Right renal cortex interstitium (tissue), 3 donors: ENCODE data around the gene XRCC5. TPM values are rescaled to one million over a fixed set of nuclear protein-coding genes. Genes with fewer than 3 reads are reported as not detected.
"Not testable (repeated sequence)": the region's sequence is repeated elsewhere in the genome, so short reads cannot be mapped to it uniquely, and the experiment has no call there.

ENCODE experiments used
- DNase-seq, 3 donors: peaks; one replicate each; pipeline ENCODE4 v3.0.0-alpha.2; 2013; ENCODE audit warnings: low read depth in 3 of 3, low spot score in 2 of 3
- polyA plus RNA-seq, 3 donors: library from polyadenylated mRNA; unstranded; fragments of 120-200 nt; gene quantifications; one replicate each; pipeline ENCODE4 v1.2.1, GENCODE V29; 2013; ENCODE audit not compliant: insufficient read length in 3 of 3

Gene XRCC5
- polyA plus RNA-seq, 3 donors: 364 to 420 (median 409) TPM

GRCh38 chr2:216116418-216116817 lies 7.3 kb downstream of the XRCC5 start:
- no peak for DNase-seq

GRCh38 chr2:216117561-216118340 lies 8.6 kb downstream of the XRCC5 start:
- DNase-seq: no peak

GRCh38 chr2:216118474-216118873 lies 9.3 kb downstream of the XRCC5 start:
- no peak for DNase-seq

GRCh38 chr2:216119146-216119545 lies 10.0 kb downstream of the XRCC5 start:
- DNase-seq: no peak

GRCh38 chr2:216119986-216120385 lies 10.8 kb downstream of the XRCC5 start:
- DNase-seq: no peak

- DNase-seq: no peak
Measured at GRCh38 chr2:216121255-216121654, 12.1 kb downstream of the XRCC5 start.

GRCh38 chr2:216126943-216127342 lies 17.8 kb downstream of the XRCC5 start:
- no peak for DNase-seq

DNA sequence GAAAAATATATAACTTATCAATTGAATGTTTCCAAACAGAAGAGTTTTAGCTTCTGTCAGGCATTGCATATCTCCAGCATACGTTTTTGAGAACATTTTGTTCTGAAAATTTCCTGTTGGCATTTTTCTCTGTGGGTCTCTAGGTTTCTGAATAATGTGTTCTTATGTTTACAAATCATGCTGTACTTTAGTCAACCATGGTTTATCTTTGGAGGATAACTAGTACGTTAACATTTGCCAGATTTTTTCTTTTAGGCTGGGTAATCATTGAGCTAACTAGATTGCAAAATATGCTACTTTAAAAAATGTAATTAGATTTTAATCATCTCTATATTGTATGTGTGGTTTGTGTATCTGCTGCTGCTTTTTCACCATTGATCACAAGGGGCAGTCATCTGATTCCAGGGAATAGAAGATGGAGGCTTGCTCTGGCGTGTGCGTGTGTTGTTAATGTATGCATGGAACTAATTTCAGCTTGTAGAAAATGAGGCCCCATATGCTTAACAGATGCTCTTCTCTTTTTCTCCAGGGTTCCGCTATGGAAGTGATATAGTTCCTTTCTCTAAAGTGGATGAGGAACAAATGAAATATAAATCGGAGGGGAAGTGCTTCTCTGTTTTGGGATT lies 21.3 kb downstream of the XRCC5 start:
- no peak for DNase-seq

- DNase-seq: no peak
Measured at GRCh38 chr2:216131175-216131926, 22.2 kb downstream of the XRCC5 start.

DNA sequence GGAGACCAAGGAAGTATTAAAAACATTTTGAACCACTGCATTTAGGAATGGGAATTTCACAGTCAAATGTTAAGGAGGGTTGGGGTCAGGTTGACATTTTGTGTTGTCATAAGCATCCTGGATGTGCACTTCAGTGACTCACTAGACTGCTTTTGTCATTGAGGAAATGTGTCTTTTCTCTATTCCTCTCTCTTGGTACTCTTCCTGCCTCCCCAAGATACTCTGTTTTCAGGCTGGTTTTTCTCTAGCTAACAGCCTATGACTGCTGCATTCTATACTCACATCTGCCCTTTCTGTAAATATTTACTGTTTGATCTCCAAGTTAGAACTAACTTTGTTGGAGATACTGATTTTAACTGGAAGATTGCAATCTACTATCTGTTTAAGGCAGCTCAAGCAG lies 23.4 kb downstream of the XRCC5 start:
- no peak for DNase-seq

DNA sequence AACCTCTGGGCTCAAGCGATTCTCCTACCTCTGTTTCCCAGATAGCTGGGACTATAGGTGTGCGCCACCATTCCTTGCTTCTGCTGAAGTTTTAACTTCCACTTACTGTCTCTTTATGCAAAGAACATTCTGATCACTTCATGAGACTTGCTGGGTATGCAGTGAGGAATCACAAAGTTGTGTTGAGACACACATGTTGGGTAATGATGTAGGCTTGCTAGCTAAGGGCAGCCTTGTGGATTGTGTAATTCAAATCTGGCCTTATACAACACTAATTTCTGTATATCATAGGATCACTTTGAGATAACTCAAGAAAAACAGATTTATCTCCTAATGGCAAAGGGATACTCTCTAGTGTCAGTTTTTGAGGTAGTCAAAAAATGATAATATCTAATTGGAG lies 24.2 kb downstream of the XRCC5 start:
- DNase-seq: no peak

DNA sequence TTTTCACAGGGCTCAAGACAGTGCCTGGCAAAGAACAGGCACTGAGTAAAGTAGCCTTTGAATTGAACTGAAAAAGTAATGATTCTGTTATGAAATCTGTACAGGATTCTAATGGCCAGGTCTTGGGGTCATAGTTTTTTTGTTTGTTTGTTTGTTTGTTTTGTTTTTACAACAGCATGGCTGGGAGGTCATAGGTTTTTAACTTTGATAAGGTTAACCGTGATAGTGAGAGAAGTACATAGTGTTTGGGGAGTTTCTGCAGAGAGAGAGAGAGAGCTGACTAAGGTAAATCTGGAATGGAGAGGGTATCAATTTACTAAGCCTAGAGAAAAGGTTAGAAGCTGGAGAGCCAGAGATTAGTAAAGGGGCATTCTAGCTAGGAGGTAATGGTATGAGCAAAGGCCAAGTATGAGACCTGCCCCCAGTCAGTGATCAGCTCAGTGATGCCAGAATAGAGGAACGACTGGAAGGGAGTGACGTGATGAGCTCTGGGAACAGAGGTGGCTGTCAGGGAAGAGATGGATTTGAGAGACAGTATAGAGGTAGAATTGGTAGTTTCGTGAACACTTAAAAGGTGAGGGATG lies 25.9 kb downstream of the XRCC5 start:
- no peak for DNase-seq

- no peak for DNase-seq
Measured at GRCh38 chr2:216139884-216140283, 30.7 kb downstream of the XRCC5 start.

GRCh38 chr2:216141516-216141915 lies 32.4 kb downstream of the XRCC5 start:
- not testable (repeated sequence) for DNase-seq

GRCh38 chr2:216142540-216142939 lies 33.4 kb downstream of the XRCC5 start:
- no peak for DNase-seq

DNA sequence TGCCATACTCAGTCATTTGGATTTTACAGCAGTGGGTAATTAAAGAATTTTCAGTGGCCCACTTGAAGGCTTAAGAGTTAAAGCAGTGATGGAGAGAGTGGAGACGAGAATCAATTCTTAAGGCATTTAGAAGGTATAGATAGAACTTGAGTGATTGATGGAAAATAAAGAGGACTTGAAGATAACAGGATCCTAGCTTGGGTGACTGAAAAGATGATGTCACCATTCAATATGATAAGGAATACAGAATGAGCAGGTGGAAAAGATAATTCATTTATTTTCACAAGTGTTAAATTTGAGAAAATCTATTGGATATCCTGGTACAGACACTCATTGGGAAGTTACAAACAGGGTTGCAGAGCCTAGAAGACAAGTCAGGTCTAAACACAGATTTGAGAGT lies 35.2 kb downstream of the XRCC5 start:
- no peak for DNase-seq

GRCh38 chr2:216144857-216145256 lies 35.7 kb downstream of the XRCC5 start:
- no peak for DNase-seq

DNA sequence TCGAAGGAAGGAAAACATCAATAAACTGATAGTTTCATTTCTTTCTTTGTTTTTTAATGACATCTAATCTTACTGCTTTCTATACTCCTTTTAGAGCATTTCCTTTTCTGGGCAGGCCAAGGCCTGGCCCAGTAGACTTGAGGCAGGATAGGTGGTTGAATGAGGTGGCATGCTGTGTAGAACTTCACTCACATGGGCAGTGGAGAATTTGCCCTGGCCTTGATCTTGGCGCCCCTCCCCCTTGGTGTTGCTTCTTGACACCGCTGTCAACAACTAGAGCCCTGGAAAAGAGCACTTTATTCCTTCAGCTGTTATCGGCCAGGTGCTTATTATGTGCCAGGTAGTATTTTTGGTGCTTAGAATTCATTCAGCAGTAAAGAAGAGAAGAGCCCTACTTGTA lies 37.4 kb downstream of the XRCC5 start:
- DNase-seq: no peak

DNA sequence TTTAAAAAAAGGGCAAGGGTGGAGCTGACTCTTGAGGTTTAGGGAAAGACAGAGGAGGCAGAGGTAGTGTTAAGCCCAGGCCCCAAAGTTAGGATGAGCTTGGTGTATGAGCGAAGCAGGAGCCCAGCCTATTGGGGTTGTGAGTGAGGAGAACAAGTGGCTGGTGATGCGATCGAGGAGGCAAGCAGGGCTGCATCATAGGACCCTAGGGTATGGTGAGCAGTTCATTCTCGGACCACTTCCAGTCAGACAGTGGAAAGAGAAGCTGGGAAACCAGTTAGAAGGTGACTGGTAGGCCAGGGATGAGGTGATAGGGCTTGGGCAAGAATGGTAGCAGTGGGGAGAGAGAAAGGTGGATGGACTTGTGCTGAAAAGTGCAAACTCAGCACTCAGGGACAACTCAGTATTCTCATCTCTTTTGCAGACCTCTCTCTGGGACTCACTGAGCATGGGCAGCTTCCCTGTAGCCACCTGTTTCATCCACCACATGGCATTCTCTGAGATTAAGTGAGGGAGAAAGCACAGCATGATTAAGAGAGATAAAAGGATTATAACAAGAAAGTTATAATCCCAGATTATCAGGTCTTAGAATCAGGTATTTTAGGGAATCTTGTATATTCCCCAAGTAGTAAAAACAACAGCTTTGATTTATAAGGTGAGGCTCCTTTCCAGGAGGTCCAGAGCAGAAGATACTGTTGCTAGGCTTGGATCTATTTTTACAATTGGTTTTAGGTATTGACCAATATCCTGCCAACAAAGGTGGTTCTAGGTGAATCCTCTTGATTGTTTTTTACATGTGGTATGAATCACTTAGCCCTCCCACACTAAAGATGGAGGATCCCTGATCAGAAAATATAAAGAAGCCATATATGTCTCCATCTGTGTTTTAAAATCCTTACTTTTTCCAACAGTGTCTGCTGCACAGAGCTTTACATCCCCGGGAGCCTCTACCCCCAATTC lies 38.3 kb downstream of the XRCC5 start:
- DNase-seq: no peak

DNA sequence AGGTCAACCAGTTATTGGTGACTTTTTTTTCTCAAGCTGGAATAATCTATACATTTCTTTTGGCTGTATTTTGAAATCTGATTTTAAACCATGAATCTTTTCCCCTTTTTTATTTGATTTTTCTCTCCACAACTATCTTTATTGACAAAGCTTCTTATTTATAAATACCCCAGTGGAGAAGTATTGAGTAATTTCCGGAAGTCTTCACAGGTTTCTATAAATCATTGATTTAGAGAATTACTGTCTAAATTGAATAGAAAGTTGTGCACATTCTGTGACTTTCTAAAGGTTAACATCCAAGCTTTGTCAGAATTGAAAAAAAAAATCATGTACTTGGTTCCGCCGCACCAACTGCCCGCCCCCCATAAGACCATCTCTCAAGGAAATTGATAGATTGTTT lies 39.8 kb downstream of the XRCC5 start:
- DNase-seq: no peak
